AG04450 (cell line): ENCODE measurements around the gene PAIP2B. TPM values are rescaled to one million over a fixed set of nuclear protein-coding genes. Genes with fewer than 3 reads are reported as not detected.

Experiments
- CTCF ChIA-PET: fragments of 300-600, 350-600 bp; formaldehyde crosslinking; extraction: SDS; loops from one replicate; lab custom pipeline; 2022; ENCODE audit warnings: antibody characterized with exemption, inconsistent platforms; lab: Charles Lee
- POLR2A ChIA-PET: fragments of 350-600 bp; formaldehyde crosslinking; extraction: SDS; loops from one replicate; lab custom pipeline; 2021; ENCODE audit warnings: antibody characterized with exemption, inconsistent platforms; lab: Yijun Ruan, JAX
- DNase-seq: peaks from one replicate; pipeline ENCODE4 v3.0.0-alpha.2; 2011; ENCODE audit warnings: low read depth, low spot score
- H3K27ac ChIP-seq: one replicate; pipeline ENCODE4 v1.5.1; 2012; ENCODE audit warnings: low read depth, low read length, control low read depth
- H3K27me3 ChIP-seq: one replicate; pipeline ENCODE4 v1.6.0; 2012; ENCODE audit warnings: low read length; ENCODE audit not compliant: control insufficient read depth, insufficient read depth
- H3K4me3 ChIP-seq: 2 replicates; pipeline ENCODE4 v1.5.1; 2011; ENCODE audit warnings: mild to moderate bottlenecking, low read depth, low read length, control low read depth
- H3K9me3 ChIP-seq: 2 replicates; pipeline ENCODE4 v1.5.1; 2012; ENCODE audit warnings: low read length; ENCODE audit not compliant: control insufficient read depth, insufficient read depth
- CTCF ChIP-seq: IDR thresholded peaks from 2 replicates; pipeline ENCODE4 v1.5.1; 2011; ENCODE audit warnings: low read depth, low read length, control low read depth, inconsistent platforms
- polyA plus RNA-seq: library from polyadenylated mRNA; depleted of rRNA; stranded (reverse); fragments of >200 nt; gene quantifications from 2 replicates; pipeline ENCODE4 v1.2.3, GENCODE V29; 2011

PAIP2B gene
- polyA plus RNA-seq, 1 experiment: 0.24 TPM

DNA sequence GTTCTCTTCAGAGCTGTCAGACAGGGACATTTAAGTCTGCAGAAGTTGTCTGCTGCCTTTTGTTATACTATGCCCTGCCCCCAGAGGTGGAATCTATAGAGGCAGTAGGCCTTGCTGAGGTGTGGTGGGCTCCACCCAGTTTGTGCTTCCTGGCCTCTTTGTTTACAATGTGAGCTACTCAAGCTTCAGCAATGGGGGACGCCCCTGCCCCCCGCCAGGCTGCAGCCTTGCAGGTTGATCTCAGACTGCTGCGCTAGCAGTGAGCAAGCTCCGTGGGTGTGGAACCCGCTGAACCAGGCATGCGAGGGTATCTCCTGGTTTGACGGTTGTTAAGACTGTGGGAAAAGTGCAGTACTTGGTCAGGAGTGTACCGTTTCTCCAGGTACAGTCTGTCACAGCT is 24.0 kb upstream of the PAIP2B start:
- CTCF ChIA-PET: no interaction called here
- Histone ChIP-seq H3K27ac (no peak overlapping the region), H3K4me3 (no peak overlapping the region), H3K27me3 (no peaks in the 10 kb centered on the region), H3K9me3 (no peaks in the 10 kb centered on the region)
- DNase-seq: no peak
- TF ChIP-seq CTCF: no peak
- POLR2A ChIA-PET: no interaction called here

- no peak for TF ChIP-seq CTCF
- H3K4me3 ChIP-seq: no peak overlapping the region
- peaks cover 2% of the 10 kb centered on the region for H3K27me3 ChIP-seq
- no peak for DNase-seq
- H3K9me3 ChIP-seq: no peaks in the 10 kb centered on the region
- H3K27ac ChIP-seq: no peak overlapping the region
- ChIA-PET CTCF (interaction anchor here (0.9 kb wide), 1 partner anchor 56 kb away, joined by 3 read pairs; no protein-coding TSS in a partner anchor), POLR2A (no interaction called here)
Observed at GRCh38 chr2:71244302-71244660, 17.4 kb upstream of the PAIP2B start.

DNA sequence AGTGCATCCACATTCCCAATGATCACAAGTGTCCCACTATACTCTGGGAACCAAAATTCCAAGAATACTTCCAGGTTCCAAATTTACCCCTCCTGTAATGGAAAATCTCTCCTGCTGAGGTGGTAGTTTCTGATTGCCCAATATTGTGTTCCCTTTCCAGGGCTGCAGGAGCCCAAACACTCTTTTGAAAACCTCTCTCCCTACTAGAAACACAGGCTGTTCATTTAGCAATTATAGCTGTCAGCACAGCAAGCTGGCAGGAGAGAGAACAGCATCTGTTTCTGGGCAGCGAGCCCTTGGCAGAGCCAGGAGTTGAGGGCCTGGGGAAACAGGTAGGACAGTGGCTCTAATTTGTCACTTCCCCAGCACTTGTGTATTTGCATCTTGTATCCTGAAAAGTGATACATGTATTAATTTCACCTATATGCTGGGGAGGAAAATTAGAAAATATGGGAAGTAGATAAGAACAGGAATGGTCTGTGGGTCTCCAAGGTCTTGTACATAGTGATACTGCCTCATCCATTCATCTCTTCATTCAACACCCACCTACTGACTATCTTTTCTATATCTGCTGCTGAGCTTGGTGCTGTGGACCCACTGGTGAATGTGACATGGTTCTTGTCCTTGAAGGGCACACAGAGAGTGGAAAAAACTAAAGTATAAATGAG is 16.9 kb upstream of the PAIP2B start:
- ChIA-PET CTCF (interaction anchor here (0.9 kb wide), 1 partner anchor 56 kb away, joined by 3 read pairs; no protein-coding TSS in a partner anchor), POLR2A (no interaction called here)
- Histone ChIP-seq H3K27me3 (peaks cover 2% of the 10 kb centered on the region), H3K27ac (no peak overlapping the region), H3K4me3 (no peak overlapping the region), H3K9me3 (no peaks in the 10 kb centered on the region)
- no peak for TF ChIP-seq CTCF
- no peak for DNase-seq

DNA sequence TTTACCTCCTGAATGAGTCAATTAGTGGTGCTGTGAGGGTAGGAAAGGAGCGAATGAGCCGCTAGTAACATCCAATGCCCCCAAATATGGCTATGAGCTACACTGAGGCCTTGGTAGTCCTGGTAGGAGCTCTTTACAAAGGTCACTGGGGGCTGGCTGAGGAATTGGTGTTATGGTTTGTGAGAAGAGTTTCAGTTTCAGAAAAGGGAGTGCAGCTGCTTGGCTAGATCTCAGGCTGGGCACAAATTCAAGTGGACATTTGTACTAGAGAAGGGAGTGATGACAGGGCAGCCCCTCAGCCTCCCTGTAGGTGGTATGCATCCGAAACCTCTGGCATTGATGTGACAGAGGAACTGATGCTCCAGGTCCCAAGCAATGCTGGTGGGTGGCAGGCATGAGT is 13.9 kb upstream of the PAIP2B start:
- ChIA-PET POLR2A (no interaction called here), CTCF (no interaction called here)
- DNase-seq: no peak
- H3K27me3 ChIP-seq: peaks cover 10% of the 10 kb centered on the region
- no peak overlapping the region for H3K27ac ChIP-seq
- no peak for TF ChIP-seq CTCF
- no peaks in the 10 kb centered on the region for H3K9me3 ChIP-seq
- H3K4me3 ChIP-seq: no peak overlapping the region

- ChIA-PET CTCF (no interaction called here), POLR2A (no interaction called here)
- Histone ChIP-seq H3K27me3 (peaks cover 10% of the 10 kb centered on the region), H3K9me3 (no peaks in the 10 kb centered on the region), H3K4me3 (no peak overlapping the region), H3K27ac (no peak overlapping the region)
- no peak for TF ChIP-seq CTCF
- DNase-seq: no peak
Observed at GRCh38 chr2:71238089-71238488, 11.2 kb upstream of the PAIP2B start.
